ES-I3 (cell line): ENCODE results near the gene PRKAB2.
"Not testable (repeated sequence)": the region's sequence is repeated elsewhere in the genome, so short reads cannot be mapped to it uniquely, and the experiment has no call there.

ENCODE experiments used
- H3K36me3 ChIP-seq: 2 replicates; pipeline ENCODE4 v1.6.1; 2013; ENCODE audit warnings: mild to moderate bottlenecking, low read length, control low read depth, moderate library complexity; ENCODE audit not compliant: insufficient read depth
- H3K4me1 ChIP-seq: 2 replicates; pipeline ENCODE4 v1.6.1; 2013; ENCODE audit warnings: mild to moderate bottlenecking, control low read depth, low read length; ENCODE audit not compliant: insufficient read depth
- H3K9ac ChIP-seq: 2 replicates; pipeline ENCODE4 v1.6.1; 2013; ENCODE audit warnings: low read depth, mild to moderate bottlenecking, low read length, moderate library complexity
- H3K9me3 ChIP-seq: 2 replicates; pipeline ENCODE4 v1.6.1; 2013; ENCODE audit warnings: mild to moderate bottlenecking, low read length, moderate library complexity; ENCODE audit not compliant: control insufficient read depth, insufficient read depth

The PRKAB2 gene

DNA sequence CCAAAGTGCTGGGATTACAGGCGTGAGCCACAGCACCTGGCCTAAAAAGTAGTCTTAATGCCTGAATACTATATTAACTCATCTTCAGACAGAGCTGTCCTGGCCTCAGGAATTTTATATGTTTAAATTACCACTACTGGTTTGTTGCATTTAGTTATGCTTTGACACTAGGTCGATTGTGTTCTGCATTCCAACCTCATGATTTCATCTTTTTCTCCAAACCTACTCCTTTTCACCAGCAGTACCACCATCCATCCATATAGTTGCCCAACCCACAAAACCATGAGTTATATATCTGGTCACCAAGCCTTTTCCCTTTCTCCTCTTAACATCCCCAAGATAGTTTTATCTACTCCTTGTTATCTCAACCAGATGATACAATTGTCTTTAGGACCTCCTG lies 30.3 kb upstream of the PRKAB2 start:
- no peaks in the 10 kb centered on the region for H3K36me3 ChIP-seq

DNA sequence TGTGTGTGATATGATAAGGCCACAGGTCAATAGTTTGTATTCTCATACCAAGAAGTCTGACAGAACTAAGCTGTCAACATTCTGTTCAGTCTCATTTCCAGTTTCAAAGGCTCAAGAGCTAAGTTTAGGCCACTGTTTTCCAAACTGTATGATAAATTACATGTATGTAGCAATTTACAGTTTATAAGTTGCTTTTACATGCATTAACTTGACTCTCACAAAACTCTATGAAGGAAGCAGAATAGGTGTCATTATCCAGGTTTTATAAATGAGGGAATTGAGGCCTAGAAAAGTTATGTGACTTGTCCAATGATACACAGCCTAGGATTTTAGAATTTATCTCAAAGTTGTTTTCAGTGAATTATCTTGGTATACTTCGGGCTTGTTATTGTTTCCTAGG lies 29.5 kb upstream of the PRKAB2 start:
- Histone ChIP-seq H3K9ac (no peak overlapping the region), H3K4me1 (no peaks in the 10 kb centered on the region), H3K9me3 (no peaks in the 10 kb centered on the region), H3K36me3 (no peaks in the 10 kb centered on the region)

More for the DNA sequence above, 30.3 kb upstream of the PRKAB2 start:
- Histone ChIP-seq H3K9ac (no peak overlapping the region), H3K9me3 (no peaks in the 10 kb centered on the region), H3K4me1 (no peaks in the 10 kb centered on the region)

DNA sequence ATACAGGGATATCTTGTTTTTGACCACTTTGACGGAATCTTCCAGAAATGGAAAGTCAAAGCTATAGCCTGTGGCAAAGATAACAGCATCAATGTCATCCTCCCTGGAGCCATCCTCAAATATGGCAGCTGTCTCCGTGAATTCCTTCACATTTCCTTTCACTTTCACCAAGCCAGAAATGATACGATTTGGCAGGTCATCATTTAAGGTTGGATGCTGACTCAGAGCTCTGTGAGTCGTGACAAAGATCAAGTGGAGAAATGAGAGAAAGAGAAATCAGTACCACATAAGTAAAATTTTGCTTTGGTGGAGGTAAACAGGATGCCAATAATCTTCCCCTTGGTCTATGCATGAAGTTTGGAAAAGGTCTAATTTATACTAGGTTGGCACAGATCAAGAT lies 29.0 kb upstream of the PRKAB2 start:
- Histone ChIP-seq H3K9ac (no peak overlapping the region), H3K9me3 (no peaks in the 10 kb centered on the region), H3K36me3 (no peaks in the 10 kb centered on the region), H3K4me1 (no peaks in the 10 kb centered on the region)

DNA sequence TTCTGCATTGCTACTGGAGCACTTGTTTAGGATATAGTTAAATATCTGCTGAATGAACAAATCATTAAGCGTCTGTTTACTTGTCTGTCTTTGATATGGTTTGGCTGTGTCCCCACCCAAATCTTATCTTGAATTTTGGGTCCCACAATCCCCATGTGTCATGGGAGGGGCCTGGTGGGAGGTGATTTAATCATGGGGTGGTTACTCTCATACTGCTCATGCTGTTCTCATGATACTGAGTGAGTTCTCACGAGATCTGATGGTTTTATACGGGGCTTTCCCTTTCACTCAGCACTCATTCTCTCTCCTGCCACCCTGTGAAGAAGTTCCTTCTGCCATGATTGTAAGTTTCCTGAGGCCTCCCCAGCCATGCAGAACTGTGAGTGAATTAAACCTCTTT lies 25.1 kb upstream of the PRKAB2 start:
- H3K9me3 ChIP-seq, H3K4me1 ChIP-seq, H3K9ac ChIP-seq, H3K36me3 ChIP-seq: not testable (repeated sequence)

GRCh38 chr1:147189514-147189913 lies 17.2 kb upstream of the PRKAB2 start:
- Histone ChIP-seq H3K4me1 (no peaks in the 10 kb centered on the region), H3K36me3 (no peaks in the 10 kb centered on the region), H3K9ac (no peak overlapping the region), H3K9me3 (no peaks in the 10 kb centered on the region)

GRCh38 chr1:147185432-147185831 lies 13.2 kb upstream of the PRKAB2 start:
- no peaks in the 10 kb centered on the region for H3K36me3 ChIP-seq
- H3K9me3 ChIP-seq, result no peaks in the 10 kb centered on the region
- no peaks in the 10 kb centered on the region for H3K4me1 ChIP-seq
- H3K9ac ChIP-seq, result no peak overlapping the region

DNA sequence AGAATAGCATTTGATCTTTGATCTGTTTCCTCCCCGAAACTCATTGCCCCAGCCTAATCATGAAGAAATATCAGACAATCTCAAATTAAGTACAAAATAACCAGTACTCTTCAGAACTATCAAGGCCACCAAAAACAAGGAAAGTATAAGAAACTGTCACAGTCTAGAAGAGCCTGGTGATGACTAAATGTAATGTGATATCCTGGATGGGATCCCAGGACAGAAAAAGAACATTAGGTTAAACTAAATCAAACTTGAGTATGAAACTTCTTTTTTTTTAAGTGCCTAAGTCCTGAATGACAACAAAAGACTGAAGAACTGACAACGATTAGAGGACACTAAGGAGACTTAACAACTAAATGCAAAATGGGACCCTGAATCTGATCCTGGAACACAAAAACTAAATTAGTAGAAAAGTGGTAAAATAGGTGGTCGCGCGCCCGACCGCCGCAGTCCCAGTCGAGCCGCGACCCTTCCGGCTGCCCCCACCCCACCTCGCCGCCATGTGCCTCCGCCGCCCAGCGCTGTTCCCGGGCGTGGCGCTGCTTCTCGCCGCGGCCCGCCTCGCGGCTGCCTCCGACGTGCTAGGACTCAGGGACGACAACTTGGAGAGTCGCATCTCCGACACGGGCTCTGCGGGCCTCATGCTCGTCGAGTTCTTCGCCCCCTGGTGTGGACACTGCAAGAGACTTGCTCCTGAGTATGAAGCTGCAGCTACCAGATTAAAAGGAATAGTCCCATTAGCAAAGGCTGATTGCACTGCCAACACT lies 5.5 kb upstream of the PRKAB2 start:
- H3K4me1 ChIP-seq, result peaks cover 7% of the 10 kb centered on the region; the same call in 1 of the 2 replicates
- no peaks in the 10 kb centered on the region for H3K36me3 ChIP-seq
- no peaks in the 10 kb centered on the region for H3K9me3 ChIP-seq

DNA sequence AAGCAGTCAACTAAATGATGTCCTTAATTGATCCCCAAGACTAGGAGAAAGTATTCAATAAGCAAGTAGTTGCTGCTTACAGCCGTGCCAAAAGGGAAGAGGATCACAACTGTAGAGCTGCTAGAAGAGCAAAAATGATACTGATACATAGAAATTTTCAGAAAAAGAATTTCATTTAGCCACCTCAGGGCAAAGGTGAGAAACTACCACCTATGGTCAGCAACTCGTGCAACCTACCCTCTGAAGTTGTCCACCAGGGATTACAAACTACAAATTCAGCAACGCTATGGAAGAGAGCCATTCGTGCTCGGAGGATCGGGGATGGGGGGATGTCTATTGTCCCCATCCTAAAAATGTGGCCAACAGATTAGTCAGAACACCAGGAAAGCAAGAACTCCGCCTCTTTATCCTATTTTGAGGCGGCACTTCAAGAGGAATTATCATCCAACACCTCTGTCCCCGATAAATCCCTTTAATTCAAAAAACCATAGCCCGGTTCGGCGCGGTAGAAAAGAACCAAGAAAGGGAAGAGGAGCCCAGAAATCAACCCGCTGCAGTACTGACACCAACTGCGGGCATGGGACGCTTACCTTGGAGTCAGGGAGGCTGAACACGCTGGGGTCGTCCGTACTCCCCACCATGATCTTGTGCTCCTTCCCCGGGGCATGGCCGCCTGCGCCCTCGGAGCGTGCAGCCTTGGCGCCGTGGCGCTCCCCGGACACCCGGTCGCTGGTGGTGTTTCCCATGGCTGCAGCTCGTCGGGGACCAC lies 687 bp downstream of the PRKAB2 start:
- H3K4me1 ChIP-seq, result peaks cover 21% of the 10 kb centered on the region
- H3K9ac ChIP-seq, result peak overlapping the region; percentile 90
- H3K36me3 ChIP-seq, result peaks cover 3% of the 10 kb centered on the region; the same call in 1 of the 2 replicates
- H3K9me3 ChIP-seq, result no peaks in the 10 kb centered on the region

More for the DNA sequence above, 5.5 kb upstream of the PRKAB2 start:
- H3K9ac ChIP-seq, result no peak overlapping the region

DNA sequence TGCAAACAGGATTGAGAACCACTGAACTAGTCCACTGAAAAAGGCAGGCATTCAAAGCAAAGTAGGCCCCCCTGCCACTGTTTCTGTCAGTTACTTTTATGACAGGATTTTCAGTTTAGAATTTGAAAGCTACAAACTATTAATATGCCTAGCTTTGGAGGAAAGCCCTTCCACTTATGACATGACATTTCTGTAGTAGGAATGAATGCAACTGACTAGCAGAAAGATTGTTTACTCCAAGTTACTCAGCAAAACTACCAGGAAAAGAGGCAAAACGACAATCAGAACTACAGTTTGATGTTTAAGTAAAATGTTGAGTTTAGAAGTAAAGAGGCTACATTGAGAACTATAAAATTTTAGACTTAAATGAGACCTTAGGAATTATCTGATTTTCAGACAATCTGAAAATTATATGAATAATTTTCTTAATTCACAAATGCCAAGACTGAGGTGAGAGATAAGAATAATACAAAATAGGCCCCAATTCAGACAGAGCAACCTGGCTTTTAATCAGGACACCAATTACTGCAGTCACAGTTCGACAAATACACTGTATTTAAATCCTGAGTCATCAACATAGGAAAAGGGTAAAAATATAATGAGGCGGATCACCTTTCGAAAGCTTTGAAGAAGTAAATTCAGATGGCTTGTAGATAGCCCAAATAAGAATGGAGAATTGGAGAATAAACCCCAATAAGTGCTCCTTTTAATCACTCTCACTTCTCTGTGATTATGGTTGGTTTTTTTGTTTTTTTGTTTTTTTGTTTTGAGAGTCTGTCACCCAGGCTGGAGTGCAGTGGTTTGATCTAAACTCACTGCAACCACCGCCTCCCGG lies 2.2 kb downstream of the PRKAB2 start:
- H3K36me3 ChIP-seq, result peaks cover 3% of the 10 kb centered on the region; the same call in 1 of the 2 replicates
- peak overlapping the region; percentile 90 for H3K9ac ChIP-seq
- no peaks in the 10 kb centered on the region for H3K9me3 ChIP-seq
- peaks cover 21% of the 10 kb centered on the region for H3K4me1 ChIP-seq

DNA sequence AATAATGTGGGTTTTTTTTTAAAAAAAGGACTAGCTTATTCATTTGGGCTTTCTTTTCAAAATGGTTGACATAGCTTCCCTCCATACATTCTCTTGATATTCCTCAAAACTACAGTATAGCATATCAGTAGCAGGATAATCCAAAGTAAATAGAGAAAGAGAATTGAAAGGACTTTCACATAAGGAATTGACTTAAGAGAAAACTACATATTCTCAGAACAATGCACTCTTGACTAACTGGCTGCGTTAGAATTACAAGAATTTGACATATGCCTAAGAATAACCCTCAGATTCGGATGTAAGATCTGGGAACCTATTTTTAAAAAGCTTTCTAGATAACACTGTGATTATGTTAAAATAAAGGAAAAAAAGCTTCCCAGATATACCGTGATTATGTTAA lies 3.1 kb downstream of the PRKAB2 start:
- H3K36me3 ChIP-seq, result peaks cover 3% of the 10 kb centered on the region; the same call in 1 of the 2 replicates
- no peak overlapping the region for H3K9ac ChIP-seq
- peaks cover 19% of the 10 kb centered on the region for H3K4me1 ChIP-seq
- H3K9me3 ChIP-seq, result no peaks in the 10 kb centered on the region

DNA sequence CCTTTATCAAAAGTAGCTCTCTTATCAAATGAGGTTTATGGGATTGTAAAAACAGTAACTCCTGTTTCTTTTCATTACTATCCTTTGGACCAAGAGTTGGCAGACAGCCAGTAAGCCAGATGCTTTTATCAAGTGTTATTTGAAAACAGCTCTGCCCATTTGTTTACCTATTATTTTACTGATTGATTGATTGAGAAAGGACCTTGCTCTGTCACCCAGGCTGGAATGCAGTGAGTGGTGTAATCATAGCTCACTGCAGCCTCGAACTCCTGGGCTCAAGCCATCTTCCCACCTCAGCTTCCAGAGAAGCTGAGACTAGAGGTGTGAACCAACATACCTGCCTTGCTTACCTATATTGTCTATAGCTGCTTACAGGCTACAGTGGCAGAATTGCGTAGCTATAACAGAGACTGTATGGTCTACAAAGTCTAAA lies 3.6 kb downstream of the PRKAB2 start:
- no peaks in the 10 kb centered on the region for H3K9me3 ChIP-seq
- peaks cover 14% of the 10 kb centered on the region for H3K4me1 ChIP-seq
- H3K9ac ChIP-seq, result no peak overlapping the region; the same call in 1 of the 2 replicates
- peaks cover 3% of the 10 kb centered on the region; the same call in 1 of the 2 replicates for H3K36me3 ChIP-seq

DNA sequence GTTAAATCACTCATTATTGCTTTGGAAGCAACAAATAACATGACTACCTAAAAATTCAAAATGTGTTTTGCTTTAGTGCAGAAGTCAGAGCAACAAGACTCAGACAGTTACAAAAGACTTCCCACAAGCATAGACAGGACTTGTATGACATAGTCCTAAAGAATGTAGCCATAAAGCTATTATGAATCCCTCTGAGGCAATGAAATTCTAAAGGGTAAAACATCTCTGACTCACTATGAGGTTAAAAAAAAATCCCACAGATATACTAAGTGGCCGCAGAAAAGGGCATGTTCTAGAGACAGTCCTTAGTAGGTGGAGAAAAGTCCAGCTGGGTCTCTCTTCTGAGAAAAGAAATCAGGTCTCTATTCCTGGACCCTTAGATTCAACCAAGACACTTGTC lies 4.9 kb downstream of the PRKAB2 start:
- peaks cover 6% of the 10 kb centered on the region; the same call in 1 of the 2 replicates for H3K36me3 ChIP-seq
- H3K9me3 ChIP-seq, result no peaks in the 10 kb centered on the region
- H3K4me1 ChIP-seq, result peaks cover 14% of the 10 kb centered on the region
- H3K9ac ChIP-seq, result no peak overlapping the region

DNA sequence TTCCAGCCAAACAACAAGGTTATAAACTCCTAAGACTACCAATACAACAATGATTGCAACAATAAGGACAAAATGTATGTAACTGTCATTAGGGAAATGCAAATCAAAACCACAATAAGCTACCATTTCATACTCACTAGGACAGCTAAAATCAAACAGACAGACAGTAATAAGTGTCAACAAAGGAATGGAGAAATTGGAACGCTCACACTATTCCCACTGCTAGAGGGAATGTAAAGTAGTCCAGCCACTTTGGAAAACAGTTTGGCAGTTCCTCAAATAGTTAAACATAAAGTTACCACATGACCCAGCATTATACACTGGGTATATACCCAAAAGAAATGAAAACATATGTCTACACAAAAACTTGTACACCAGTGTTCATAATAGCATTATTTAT lies 9.3 kb downstream of the PRKAB2 start:
- Histone ChIP-seq H3K4me1 (no peaks in the 10 kb centered on the region), H3K9ac (no peak overlapping the region), H3K9me3 (no peaks in the 10 kb centered on the region), H3K36me3 (peaks cover 27% of the 10 kb centered on the region)

GRCh38 chr1:147162093-147162492 lies 10.2 kb downstream of the PRKAB2 start:
- Histone ChIP-seq H3K9me3 (no peaks in the 10 kb centered on the region), H3K9ac (no peak overlapping the region), H3K4me1 (no peaks in the 10 kb centered on the region), H3K36me3 (peaks cover 26% of the 10 kb centered on the region)
